HepG2 (cell line): ENCODE data around the gene TENT5A. TPM values are rescaled to one million over a fixed set of nuclear protein-coding genes. Genes with fewer than 3 reads are reported as not detected.

Experiments used
- ATAC-seq: fragments of 200-7000 bp; cut with Tn5 transposase; 3 replicates; pipeline ENCODE4 v1.9.1; 2020; ENCODE audit warnings: mild to moderate bottlenecking, moderate library complexity
- BruUV-seq: library from RNA; stranded (reverse); fragments of 400-500 nt; replicated peaks from 2 replicates; lab custom pipeline; 2021; lab: Mats Ljungman, UMichigan
- CTCF ChIA-PET: fragments of 300-600 bp; formaldehyde crosslinking; extraction: SDS; loops from one replicate; lab custom pipeline; 2021; ENCODE audit warnings: low total read pairs, inconsistent platforms, low intra/inter-chr PET ratio; lab: Yijun Ruan, JAX
- POLR2A ChIA-PET: fragments of 350-600 bp; sonication (Branson Sonifier 250); formaldehyde crosslinking; loops from one replicate; lab custom pipeline; 2020; ENCODE audit warnings: antibody characterized with exemption, inconsistent platforms; lab: Yijun Ruan, JAX
- DNase-seq: peaks from one replicate; pipeline ENCODE4 v3.0.0-alpha.2; 2015; ENCODE audit warnings: low spot score
- FAIRE-seq: peaks from 3 replicates; lab custom pipeline; 2011; peaks lifted over from hg19 to GRCh38; lab: Jason Lieb, UNC
- H2AFZ ChIP-seq: one replicate; pipeline ENCODE4 v1.6.1; 2011; ENCODE audit warnings: low read length, inconsistent platforms
- H3K27ac ChIP-seq: fragments of 300-600 bp; 3 replicates; pipeline ENCODE4 v1.8.0; 2011; ENCODE audit warnings: mixed run types, mild to moderate bottlenecking, mixed read lengths, low read length, inconsistent platforms; ENCODE audit not compliant: insufficient read depth; ENCODE audit errors: extremely low read length
- H3K27me3 ChIP-seq, 2 experiments: fragments of 200-600 bp in 1 of 2; 2 replicates in 1 of 2; 3 replicates in 1 of 2; pipeline versions ENCODE4 v1.6.0 to v1.8.0; 2011; ENCODE audit warnings: low read length in 2 of 2, mild to moderate bottlenecking in 2 of 2, moderate library complexity in 2 of 2, inconsistent platforms in 1 of 2; ENCODE audit not compliant: insufficient read depth in 2 of 2, control insufficient read depth in 1 of 2
- H3K36me3 ChIP-seq, 2 experiments: fragments of 200-600 bp in 1 of 2; replicated peaks in 1 of 2; 2 replicates in 1 of 2; 3 replicates in 1 of 2; pipeline versions ENCODE4 v1.5.1 to v1.8.0; 2011; ENCODE audit warnings: low read length in 2 of 2, inconsistent platforms in 1 of 2; ENCODE audit not compliant: insufficient read depth in 2 of 2, control insufficient read depth in 1 of 2
- H3K4me1 ChIP-seq: 2 replicates; pipeline ENCODE4 v1.5.1; 2012; ENCODE audit warnings: low read length, inconsistent platforms; ENCODE audit not compliant: insufficient read depth
- H3K4me2 ChIP-seq: 2 replicates; pipeline ENCODE4 v1.6.0; 2011; ENCODE audit warnings: low read depth, low read length, inconsistent platforms
- H3K4me3 ChIP-seq, 3 experiments: fragments of 200-600 bp in 1 of 3; sonication (generic), shearing (Covaris generic) in 1 of 3; replicated peaks in 1 of 3; 2 replicates each; pipeline ENCODE4 v1.5.1; 2011 to 2016; ENCODE audit warnings: low read length in 3 of 3, inconsistent platforms in 2 of 3, low read depth in 2 of 3, mild to moderate bottlenecking in 2 of 3, control low read depth in 1 of 3, mixed read lengths in 1 of 3; ENCODE audit not compliant: insufficient read depth in 1 of 3
- H3K79me2 ChIP-seq: one replicate; pipeline ENCODE4 v1.6.1; 2011; ENCODE audit warnings: low read length, inconsistent platforms; ENCODE audit not compliant: insufficient read depth
- H3K9ac ChIP-seq: 2 replicates; pipeline ENCODE4 v1.6.0; 2011; ENCODE audit warnings: mild to moderate bottlenecking, low read depth, low read length, inconsistent platforms; ENCODE audit not compliant: insufficient read depth
- H3K9me3 ChIP-seq: 2 replicates; pipeline ENCODE4 v1.5.1; 2012; ENCODE audit warnings: mild to moderate bottlenecking, low read length
- H4K20me1 ChIP-seq: 2 replicates; pipeline ENCODE4 v1.6.0; 2011; ENCODE audit warnings: inconsistent platforms, mild to moderate bottlenecking, low read length, moderate library complexity; ENCODE audit not compliant: insufficient read depth
- BHLHE40 ChIP-seq: IDR thresholded peaks from 2 replicates; pipeline ENCODE4 v1.6.1; 2011; ENCODE audit warnings: low read length, improper control_type of control experiment
- BRCA1 ChIP-seq: sonication (generic); formaldehyde crosslinking; IDR thresholded peaks from 2 replicates; pipeline ENCODE4 v1.4.0; 2020; ENCODE audit warnings: missing genetic modification reagents
- HNF4G ChIP-seq, 2 experiments: sonication (generic) in 1 of 2; formaldehyde crosslinking in 1 of 2; IDR thresholded peaks; 2 replicates each; pipeline versions ENCODE4 v1.4.0 to v1.6.1; 2011 to 2020; ENCODE audit warnings: borderline replicate concordance in 2 of 2, low read depth in 2 of 2, mild to moderate bottlenecking in 2 of 2, low read length in 1 of 2, missing genetic modification reagents in 1 of 2, moderate library complexity in 1 of 2
- MTA1 ChIP-seq: sonication (generic); formaldehyde crosslinking; IDR thresholded peaks from 2 replicates; pipeline ENCODE4 v1.4.0; 2020; ENCODE audit warnings: missing genetic modification reagents, mild to moderate bottlenecking, borderline replicate concordance
- NFYC ChIP-seq: IDR thresholded peaks from 2 replicates; pipeline ENCODE4 v1.6.1; 2016; ENCODE audit warnings: missing genetic modification reagents, missing compliant biosample characterization
- NR2C2 ChIP-seq: sonication (generic); formaldehyde crosslinking; IDR thresholded peaks from 2 replicates; pipeline ENCODE4 v1.4.0; 2020; ENCODE audit warnings: missing genetic modification reagents, mild to moderate bottlenecking, moderate library complexity, borderline replicate concordance
- PCBP2 ChIP-seq: fragments of 200-400 bp; formaldehyde crosslinking; optimal IDR thresholded peaks from 2 replicates; pipeline ENCODE3; 2018; ENCODE audit warnings: low read length, low read depth; ENCODE audit not compliant: poor library complexity, severe bottlenecking
- PHF21A ChIP-seq: sonication (generic); formaldehyde crosslinking; IDR thresholded peaks from 2 replicates; pipeline ENCODE4 v1.5.0; 2020; ENCODE audit warnings: mild to moderate bottlenecking, missing genetic modification reagents
- TRIM24 ChIP-seq: sonication (generic); formaldehyde crosslinking; IDR thresholded peaks from 2 replicates; pipeline ENCODE4 v1.8.0; 2022; ENCODE audit warnings: mild to moderate bottlenecking, missing genetic modification reagents
- ZBTB1 ChIP-seq: sonication (generic); formaldehyde crosslinking; IDR thresholded peaks from 2 replicates; pipeline ENCODE4 v1.4.0; 2020; ENCODE audit warnings: missing genetic modification reagents, borderline replicate concordance
- ZNF547 ChIP-seq: sonication (generic); formaldehyde crosslinking; IDR thresholded peaks from 2 replicates; pipeline ENCODE4 v1.5.1; 2020; ENCODE audit warnings: mild to moderate bottlenecking, missing genetic modification reagents
- ZNF607 ChIP-seq: sonication (generic); formaldehyde crosslinking; IDR thresholded peaks from 2 replicates; pipeline ENCODE4 v1.5.1; 2020; ENCODE audit warnings: missing genetic modification reagents, mild to moderate bottlenecking, borderline replicate concordance
- ZNF724P ChIP-seq: sonication (generic); formaldehyde crosslinking; IDR thresholded peaks from 2 replicates; pipeline ENCODE4 v1.8.0; 2022; ENCODE audit warnings: missing genetic modification reagents, borderline replicate concordance
- WGBS: methylation state at CpG from one replicate; pipeline ENCODE4 v1.1.6; 2017; ENCODE audit warnings: low lambda C conversion rate; 5-methylcytosine and 5-hydroxymethylcytosine counted together
- in situ Hi-C: cut with HindIII; loops from 2 replicates; pipeline ENCODE4 v1.10.0; 2017; ENCODE audit warnings: low pct_unique_long_range_greater_than_20kb; ENCODE audit not compliant: extremely low pct_ligation_motif_present
- intact Hi-C: fragments of 100-400 bp; cut with micrococcal nuclease; formaldehyde crosslinking; loops from one replicate; pipeline ENCODE4 v1.10.0; 2022; ENCODE audit not compliant: unreplicated experiment
- polyA plus RNA-seq, 8 experiments: library from polyadenylated mRNA; depleted of rRNA in 3 of 8; stranded (reverse) in 7 of 8; unstranded in 1 of 8; fragments of >200 nt; fragmentation: Illumina TruSeq in 4 of 8; extraction: Trizol in 4 of 8; gene quantifications; 2 replicates each; pipeline versions ENCODE4 v1.2.1 to v1.2.3, GENCODE V29; 2011 to 2016; ENCODE audit warnings: low read depth in 4 of 8, missing spikeins in 1 of 8, mixed read lengths in 1 of 8; ENCODE audit not compliant: insufficient read depth in 1 of 8
- total RNA-seq, 5 experiments: library from RNA; depleted of rRNA; stranded (reverse); fragments of >200 nt; fragmentation: Illumina TruSeq; extraction: Trizol; gene quantifications; 2 replicates each; pipeline ENCODE4 v1.2.3, GENCODE V29; 2016; ENCODE audit warnings: low read depth in 1 of 5

Gene TENT5A
- total and polyA plus RNA-seq, 2 of the 13 experiments (the other 11 are each of a cell fraction or from before 2014, with no cell fraction given): 8.0 to 13.8 TPM

GRCh38 chr6:81718126-81718525 is 34.4 kb downstream of the TENT5A start:
- POLR2A ChIA-PET: no interaction called here
- Histone ChIP-seq H3K9ac (no peak overlapping the region), H3K27me3 (no peaks in the 10 kb centered on the region), H3K4me3 (no peak overlapping the region)
- in situ Hi-C loops: no loop called here
- TF ChIP-seq BRCA1 (CRISPR knock-in tag): no peak
- TF ChIP-seq NR2C2 (CRISPR knock-in tag): no peak
- no peak for TF ChIP-seq PCBP2
- no peak for TF ChIP-seq MTA1 (CRISPR knock-in tag)
- TF ChIP-seq HNF4G (IDR thresholded peaks at IDR 0.05; ENCODE audit: borderline replicate concordance, low read depth, low read length): no peak
- TF ChIP-seq HNF4G (CRISPR knock-in tag; IDR thresholded peaks at IDR 0.05; ENCODE audit: borderline replicate concordance, low read depth): no peak
- TF ChIP-seq, all 625 proteins: peak for 0
- Histone ChIP-seq H3K36me3 (no peaks in the 10 kb centered on the region), H3K9me3 (no peaks in the 10 kb centered on the region), H3K27ac (no peak overlapping the region), H3K4me1 (no peaks in the 10 kb centered on the region), H4K20me1 (no peaks in the 10 kb centered on the region), H3K79me2 (no peaks in the 10 kb centered on the region), H2AFZ (no peak overlapping the region), H3K4me2 (no peak overlapping the region)
- ATAC-seq (no peak), FAIRE-seq (no peak), DNase-seq (no peak)
- intact Hi-C loops: no loop called here
- CTCF ChIA-PET: no interaction called here
- BruUV-seq: no TSS peak
- WGBS: 64% methylated on average over 1 of the region's 1 CpG

- no peak overlapping the region for H3K27ac ChIP-seq
- H3K4me1 ChIP-seq: no peaks in the 10 kb centered on the region
- DNase-seq: no peak
- CTCF ChIA-PET: no interaction called here
- H3K4me3 ChIP-seq: no peak overlapping the region
- no peak overlapping the region for H3K9ac ChIP-seq
- POLR2A ChIA-PET: no interaction called here
- no peaks in the 10 kb centered on the region for H3K27me3 ChIP-seq
- H2AFZ ChIP-seq: no peak overlapping the region
- in situ Hi-C loops: no loop called here
- BruUV-seq: no TSS peak
- TF ChIP-seq NFYC (CRISPR knock-in tag) (no peak), TRIM24 (CRISPR knock-in tag) (no peak), ZNF547 (CRISPR knock-in tag) (no peak), PHF21A (CRISPR knock-in tag) (no peak), ZBTB1 (CRISPR knock-in tag) (no peak), ZNF724P (CRISPR knock-in tag) (no peak), ZNF607 (no peak), BHLHE40 (no peak)
- H3K4me2 ChIP-seq: no peak overlapping the region
- intact Hi-C loops: no loop called here
- ATAC-seq: no peak
- H3K79me2 ChIP-seq: no peaks in the 10 kb centered on the region
- H3K9me3 ChIP-seq: no peaks in the 10 kb centered on the region
- WGBS: 17% methylated on average over 3 of the region's 3 CpGs
- H4K20me1 ChIP-seq: no peaks in the 10 kb centered on the region
- FAIRE-seq: no peak
- no peaks in the 10 kb centered on the region for H3K36me3 ChIP-seq
Observed at GRCh38 chr6:81714684-81715083, 37.8 kb downstream of the TENT5A start.
